ENCODE measurements around the gene SMARCC2.

Gene SMARCC2

GRCh38 chr12:56220611-56221231, 31.4 kb upstream of the SMARCC2 start:
- Histone ChIP-seq H3K9me2 (replicated peaks; ENCODE audit: low read depth, low read length) (no peaks in the 10 kb centered on the region), H2AFZ (ENCODE audit: low read length) (no peak overlapping the region), H3K79me2 (ENCODE audit: insufficient read depth, low read length) (peaks cover 25% of the 10 kb centered on the region), H3K9ac (ENCODE audit: low read depth, low read length, poor library complexity, severe bottlenecking) (peak overlapping the region; percentile 89), H3F3A (ENCODE audit: low read depth) (no peaks in the 10 kb centered on the region), H3K4me3 (ENCODE audit: low read length, poor library complexity, severe bottlenecking) (peak overlapping the region; percentile 90), H3K4me2 (ENCODE audit: low read depth, low read length, poor library complexity, severe bottlenecking) (peak overlapping the region; percentile 98), H3K36me3 (ENCODE audit: insufficient read depth, low read length) (no peaks in the 10 kb centered on the region), H3K9me3 (ENCODE audit: insufficient read depth, low read depth, low read length) (no peaks in the 10 kb centered on the region), H3K27me3 (ENCODE audit: insufficient read depth, low read length, poor library complexity, severe bottlenecking) (no peaks in the 10 kb centered on the region), H4K20me1 (ENCODE audit: insufficient read depth, low read length, poor library complexity, severe bottlenecking) (peaks cover 6% of the 10 kb centered on the region), H3K4me1 (ENCODE audit: insufficient read depth, low read length, poor library complexity, severe bottlenecking) (peaks cover 28% of the 10 kb centered on the region)
- TF ChIP-seq CTCF (conservative IDR thresholded peaks at IDR 0.05; ENCODE audit: low read length) (no peak), EZH2phosphoT487 (IDR thresholded peaks at IDR 0.05; ENCODE audit: borderline replicate concordance) (no peak)

- H3K4me3 ChIP-seq (ENCODE audit: low read length, poor library complexity, severe bottlenecking): no peak overlapping the region
- peaks cover 25% of the 10 kb centered on the region for H3K79me2 ChIP-seq (ENCODE audit: insufficient read depth, low read length)
- H3F3A ChIP-seq (ENCODE audit: low read depth): no peaks in the 10 kb centered on the region
- H3K4me1 ChIP-seq (ENCODE audit: insufficient read depth, low read length, poor library complexity, severe bottlenecking): peaks cover 22% of the 10 kb centered on the region
- no peaks in the 10 kb centered on the region for H3K27me3 ChIP-seq (ENCODE audit: insufficient read depth, low read length, poor library complexity, severe bottlenecking)
- H3K4me2 ChIP-seq (ENCODE audit: low read depth, low read length, poor library complexity, severe bottlenecking): no peak overlapping the region
- peaks cover 6% of the 10 kb centered on the region for H4K20me1 ChIP-seq (ENCODE audit: insufficient read depth, low read length, poor library complexity, severe bottlenecking)
- no peak for TF ChIP-seq EZH2phosphoT487 (IDR thresholded peaks at IDR 0.05; ENCODE audit: borderline replicate concordance)
- TF ChIP-seq CTCF (conservative IDR thresholded peaks at IDR 0.05; ENCODE audit: low read length): no peak
- H3K36me3 ChIP-seq (ENCODE audit: insufficient read depth, low read length): no peaks in the 10 kb centered on the region; the same call in 1 of the 2 replicates
- no peaks in the 10 kb centered on the region for H3K9me3 ChIP-seq (ENCODE audit: insufficient read depth, low read depth, low read length)
- no peak overlapping the region for H3K9ac ChIP-seq (ENCODE audit: low read depth, low read length, poor library complexity, severe bottlenecking)
- H2AFZ ChIP-seq (ENCODE audit: low read length): no peak overlapping the region
- H3K9me2 ChIP-seq (replicated peaks; ENCODE audit: low read depth, low read length): no peaks in the 10 kb centered on the region
Observed at GRCh38 chr12:56219840-56220239, 30.6 kb upstream of the SMARCC2 start.

- Histone ChIP-seq H4K20me1 (ENCODE audit: insufficient read depth, low read length, poor library complexity, severe bottlenecking) (peaks cover 6% of the 10 kb centered on the region), H3K27me3 (ENCODE audit: insufficient read depth, low read length, poor library complexity, severe bottlenecking) (no peaks in the 10 kb centered on the region), H3K79me2 (ENCODE audit: insufficient read depth, low read length) (peaks cover 17% of the 10 kb centered on the region), H2AFZ (ENCODE audit: low read length) (no peak overlapping the region), H3K9ac (ENCODE audit: low read depth, low read length, poor library complexity, severe bottlenecking) (no peak overlapping the region), H3F3A (ENCODE audit: low read depth) (no peaks in the 10 kb centered on the region), H3K4me3 (ENCODE audit: low read length, poor library complexity, severe bottlenecking) (no peak overlapping the region), H3K9me2 (replicated peaks; ENCODE audit: low read depth, low read length) (no peaks in the 10 kb centered on the region), H3K4me1 (ENCODE audit: insufficient read depth, low read length, poor library complexity, severe bottlenecking) (peaks cover 8% of the 10 kb centered on the region), H3K9me3 (ENCODE audit: insufficient read depth, low read depth, low read length) (no peaks in the 10 kb centered on the region), H3K4me2 (ENCODE audit: low read depth, low read length, poor library complexity, severe bottlenecking) (no peak overlapping the region), H3K36me3 (ENCODE audit: insufficient read depth, low read length) (peaks cover 22% of the 10 kb centered on the region; the same call in 1 of the 2 replicates)
- TF ChIP-seq CTCF (conservative IDR thresholded peaks at IDR 0.05; ENCODE audit: low read length) (no peak), EZH2phosphoT487 (IDR thresholded peaks at IDR 0.05; ENCODE audit: borderline replicate concordance) (no peak)
Observed at GRCh38 chr12:56216461-56216860, 27.2 kb upstream of the SMARCC2 start.

All from Loucy (cell line).